GM23248 (cell line): ENCODE results near the gene IGF2BP1. TPM values are rescaled to one million over a fixed set of nuclear protein-coding genes. Genes with fewer than 3 reads are reported as not detected.
A peak's percentile ranks its signal among the peaks of the same experiment; 100 is the strongest.

Experiments used
- DNase-seq: peaks from one replicate; pipeline ENCODE4 v3.0.0-alpha.2; 2015
- H2AFZ ChIP-seq: fragments of 200-600 bp; sonication (generic); 2 replicates; pipeline ENCODE4 v1.6.1; 2016; ENCODE audit warnings: antibody characterized with exemption
- H3F3A ChIP-seq: fragments of 200-600 bp; sonication (generic); 2 replicates; pipeline ENCODE4 v1.6.1; 2016; ENCODE audit warnings: mild to moderate bottlenecking, antibody characterized with exemption, mixed run types; ENCODE audit not compliant: insufficient read depth
- H3K27ac ChIP-seq: fragments of 200-600 bp; sonication (generic); 2 replicates; pipeline ENCODE4 v1.5.1; 2016; ENCODE audit warnings: mild to moderate bottlenecking
- H3K27me3 ChIP-seq: fragments of 200-600 bp; sonication (generic); replicated peaks from 2 replicates; pipeline ENCODE4 v1.6.1; 2016; ENCODE audit warnings: mild to moderate bottlenecking; ENCODE audit not compliant: insufficient read depth
- H3K36me3 ChIP-seq: fragments of 200-600 bp; sonication (generic); 2 replicates; pipeline ENCODE4 v1.6.1; 2016; ENCODE audit warnings: low read depth, mild to moderate bottlenecking
- H3K4me1 ChIP-seq: fragments of 200-600 bp; sonication (generic); 2 replicates; pipeline ENCODE4 v1.6.1; 2016; ENCODE audit warnings: mild to moderate bottlenecking; ENCODE audit not compliant: insufficient read depth
- H3K4me2 ChIP-seq: fragments of 200-600 bp; sonication (generic); one replicate; pipeline ENCODE4 v1.6.1; 2016; ENCODE audit warnings: mild to moderate bottlenecking; ENCODE audit not compliant: unreplicated experiment
- H3K4me3 ChIP-seq: fragments of 200-600 bp; sonication (generic); 2 replicates; pipeline ENCODE4 v1.5.1; 2016; ENCODE audit warnings: mild to moderate bottlenecking
- H3K79me2 ChIP-seq: fragments of 200-600 bp; sonication (generic); 2 replicates; pipeline ENCODE4 v1.6.1; 2016; ENCODE audit warnings: mild to moderate bottlenecking; ENCODE audit not compliant: insufficient read depth
- H3K9ac ChIP-seq: fragments of 200-600 bp; sonication (generic); 2 replicates; pipeline ENCODE4 v1.6.1; 2016; ENCODE audit warnings: mild to moderate bottlenecking
- H3K9me2 ChIP-seq: fragments of 200-600 bp; sonication (generic); 2 replicates; pipeline ENCODE4 v1.6.1; 2016; ENCODE audit warnings: mixed run types, mild to moderate bottlenecking, moderate library complexity; ENCODE audit not compliant: insufficient read depth
- H3K9me3 ChIP-seq: fragments of 200-600 bp; sonication (generic); one replicate; pipeline ENCODE4 v1.6.1; 2017; ENCODE audit warnings: low read depth
- H4K20me1 ChIP-seq: fragments of 200-600 bp; sonication (generic); 2 replicates; pipeline ENCODE4 v1.6.0; 2016; ENCODE audit not compliant: insufficient read depth
- EZH2 ChIP-seq: fragments of 200-600 bp; sonication (generic); IDR thresholded peaks from 2 replicates; pipeline ENCODE4 v1.6.1; 2018; ENCODE audit warnings: antibody characterized with exemption, mild to moderate bottlenecking; ENCODE audit not compliant: insufficient read depth, poor library complexity, severe bottlenecking
- EZH2phosphoT487 ChIP-seq: fragments of 200-600 bp; sonication (generic); IDR thresholded peaks from 2 replicates; pipeline ENCODE4 v1.6.1; 2018; ENCODE audit warnings: antibody characterized with exemption, moderate library complexity, mild to moderate bottlenecking, low read depth; ENCODE audit not compliant: insufficient read depth
- WGBS, 2 experiments: methylation state at CpG; one replicate each; pipeline ENCODE4 v1.1.6; 2015 to 2017; ENCODE audit warnings: low lambda C conversion rate in 2 of 2, low coverage in 1 of 2; ENCODE audit errors: missing lambda C conversion rate in 2 of 2; 5-methylcytosine and 5-hydroxymethylcytosine counted together
- in situ Hi-C: fragments of 300-500 bp; cut with MboI; formaldehyde crosslinking; loops from 2 replicates; pipeline ENCODE4 v1.15.0; 2020
- polyA plus RNA-seq: library from polyadenylated mRNA; unstranded; fragments of >200 nt; fragmentation: Nextera tagmentation; extraction: Ambion mirVana; gene quantifications from 2 replicates; pipeline ENCODE4 v1.2.1, GENCODE V29; 2016
- total RNA-seq: library from RNA; depleted of rRNA; stranded (reverse); fragments of >200 nt; shearing (Covaris generic); gene quantifications from 2 replicates; pipeline ENCODE4 v1.2.3, GENCODE V29; 2014

Gene IGF2BP1
- total and polyA plus RNA-seq, 2 experiments from 2014 or later = 4.3 to 8.1 TPM

DNA sequence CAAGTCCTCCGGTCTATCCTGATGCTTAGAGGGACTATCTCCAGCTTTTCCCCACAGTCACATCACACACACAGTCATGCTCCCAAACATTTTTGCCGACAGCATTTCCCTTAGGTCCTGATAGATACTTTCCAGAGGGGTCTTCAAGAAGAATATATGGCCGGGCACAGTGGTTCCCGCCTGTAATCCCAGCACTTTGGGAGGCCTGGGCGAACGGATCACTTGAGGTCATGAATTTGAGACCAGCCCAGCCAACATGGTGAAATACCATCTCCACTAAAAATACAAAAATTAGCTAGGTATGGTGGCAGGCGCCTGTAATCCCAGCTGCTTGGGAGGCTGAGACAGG, 24.5 kb upstream of the IGF2BP1 start:
- Histone ChIP-seq H3K9ac (peak overlapping the region; percentile 65), H3K79me2 (no peaks in the 10 kb centered on the region), H3K27ac (peak overlapping the region; percentile 86), H3K9me3 (no peaks in the 10 kb centered on the region), H3K27me3 (no peaks in the 10 kb centered on the region), H3K4me3 (peak overlapping the region; percentile 33), H3F3A (peaks cover 14% of the 10 kb centered on the region), H2AFZ (peak overlapping the region; percentile 59), H3K9me2 (no peaks in the 10 kb centered on the region), H3K36me3 (no peaks in the 10 kb centered on the region), H4K20me1 (no peaks in the 10 kb centered on the region), H3K4me1 (peaks cover 26% of the 10 kb centered on the region), H3K4me2 (peak overlapping the region; percentile 32)
- in situ Hi-C loops = no loop called here
- WGBS, 2 experiments = 45 to 48% methylated on average over 7 of the region's 7 CpGs
- DNase-seq = no peak
- no peak for TF ChIP-seq EZH2phosphoT487
- no peak for TF ChIP-seq EZH2

DNA sequence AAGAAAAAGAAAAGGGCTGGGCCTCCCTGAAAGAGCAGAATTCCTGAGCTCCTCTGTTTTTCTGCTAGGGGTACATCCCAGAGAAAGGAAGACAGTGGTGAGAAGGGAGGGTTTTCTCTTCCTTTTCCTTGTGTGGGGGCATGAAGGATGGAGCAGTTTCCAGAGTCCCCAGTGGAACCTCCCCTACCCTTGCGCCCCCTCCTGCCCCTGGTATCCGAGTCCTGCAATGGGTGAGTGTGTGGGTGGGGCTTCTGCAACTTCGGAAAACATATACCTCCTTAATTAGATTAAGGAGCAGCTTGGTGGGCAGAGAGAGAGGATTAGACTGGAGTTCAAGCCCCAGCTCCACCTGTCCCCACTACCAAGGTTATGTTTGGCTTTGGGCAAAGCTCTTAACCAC, 23.4 kb upstream of the IGF2BP1 start:
- Histone ChIP-seq H3K4me2 (no peak overlapping the region), H3K27ac (no peak overlapping the region), H3K4me3 (no peak overlapping the region), H3K9me2 (no peaks in the 10 kb centered on the region), H3K36me3 (no peaks in the 10 kb centered on the region), H3K79me2 (no peaks in the 10 kb centered on the region), H2AFZ (peak overlapping the region; percentile 59; the same call in 1 of the 2 replicates), H3K27me3 (no peaks in the 10 kb centered on the region), H3F3A (peaks cover 14% of the 10 kb centered on the region), H3K4me1 (peaks cover 26% of the 10 kb centered on the region), H3K9me3 (no peaks in the 10 kb centered on the region), H3K9ac (no peak overlapping the region), H4K20me1 (no peaks in the 10 kb centered on the region)
- no peak for DNase-seq
- TF ChIP-seq EZH2phosphoT487 = no peak
- no peak for TF ChIP-seq EZH2
- in situ Hi-C loops = no loop called here
- WGBS, 2 experiments = 52 to 54% methylated on average over 3 of the region's 3 CpGs

GRCh38 chr17:48981927-48982539, 15.2 kb upstream of the IGF2BP1 start:
- in situ Hi-C loops = no loop called here
- no peaks in the 10 kb centered on the region for H3K9me2 ChIP-seq

DNA sequence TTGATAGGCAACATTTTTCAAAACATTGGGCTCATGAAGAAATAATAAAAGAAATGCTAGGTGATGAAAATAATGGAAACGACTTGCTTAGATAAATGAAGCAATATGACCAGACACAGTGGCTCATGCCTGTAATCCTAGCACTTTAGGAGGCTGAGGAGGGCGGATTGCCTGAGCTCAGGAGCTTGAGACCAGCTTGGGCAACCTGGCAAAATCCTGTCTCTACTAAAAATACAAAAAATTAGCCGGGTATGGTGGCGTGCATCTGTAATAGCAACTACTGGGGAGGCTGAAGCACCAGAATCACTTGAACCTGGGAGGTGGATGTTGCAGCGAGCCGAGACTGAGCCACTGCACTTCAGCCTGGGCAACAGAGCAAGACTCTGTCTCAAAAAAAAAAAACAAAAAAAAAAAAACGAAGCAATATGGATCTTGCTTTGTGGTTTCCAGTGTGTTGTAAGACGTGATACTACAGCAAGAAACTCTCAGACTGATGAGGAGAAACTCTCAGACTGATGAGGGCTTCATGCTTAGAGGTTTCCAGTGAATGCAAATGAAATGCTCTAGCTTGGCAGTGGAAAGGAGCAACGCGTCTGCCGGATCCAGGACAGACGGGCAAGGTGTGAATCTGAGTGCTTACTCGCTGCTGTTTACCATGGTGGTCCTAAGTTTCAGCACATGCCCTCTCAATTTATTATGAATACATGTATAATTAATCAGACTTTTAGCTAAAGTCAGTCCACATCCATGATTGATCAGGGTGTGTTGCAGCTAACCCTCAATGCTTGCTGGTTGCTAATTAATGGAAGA, 11.5 kb upstream of the IGF2BP1 start:
- Histone ChIP-seq H3K79me2 (no peaks in the 10 kb centered on the region), H3K4me3 (no peak overlapping the region), H3F3A (no peaks in the 10 kb centered on the region), H3K9me2 (no peaks in the 10 kb centered on the region), H3K9ac (no peak overlapping the region), H3K36me3 (no peaks in the 10 kb centered on the region), H3K9me3 (no peaks in the 10 kb centered on the region), H3K27me3 (peaks cover 18% of the 10 kb centered on the region), H3K4me2 (no peak overlapping the region), H3K27ac (no peak overlapping the region), H2AFZ (no peak overlapping the region), H3K4me1 (no peaks in the 10 kb centered on the region), H4K20me1 (no peaks in the 10 kb centered on the region)
- in situ Hi-C loops = no loop called here
- TF ChIP-seq EZH2 = no peak
- TF ChIP-seq EZH2phosphoT487 = no peak
- DNase-seq = no peak
- WGBS, 2 experiments = 68 to 69% methylated on average over 13 of the region's 13 CpGs

More at GRCh38 chr17:48981927-48982539, 15.2 kb upstream of the IGF2BP1 start:
- H3K4me2 ChIP-seq = no peak overlapping the region
- H3K9ac ChIP-seq = no peak overlapping the region
- no peak overlapping the region for H3K4me3 ChIP-seq
- DNase-seq = no peak
- WGBS, 2 experiments = 75 to 79% methylated on average over 3 of the region's 3 CpGs
- TF ChIP-seq EZH2 = no peak
- no peak for TF ChIP-seq EZH2phosphoT487
- no peaks in the 10 kb centered on the region for H3K36me3 ChIP-seq
- H4K20me1 ChIP-seq = no peaks in the 10 kb centered on the region
- H3K27ac ChIP-seq = no peak overlapping the region
- no peaks in the 10 kb centered on the region for H3K9me3 ChIP-seq
- H3K27me3 ChIP-seq = no peaks in the 10 kb centered on the region
- no peak overlapping the region for H2AFZ ChIP-seq
- no peaks in the 10 kb centered on the region for H3K4me1 ChIP-seq
- H3K79me2 ChIP-seq = no peaks in the 10 kb centered on the region
- H3F3A ChIP-seq = no peaks in the 10 kb centered on the region
